GM12873 (cell line): ENCODE data around the gene NFATC1.

Source experiments
- TF ChIP-seq, protein P1 (sequence below): IDR thresholded peaks from 2 replicates; pipeline ENCODE4 v1.5.1; 2012; ENCODE audit warnings: low read depth, mild to moderate bottlenecking, moderate library complexity, low read length, control low read depth; ENCODE audit not compliant: insufficient read depth; ENCODE audit errors: missing control alignments

NFATC1 gene

DNA sequence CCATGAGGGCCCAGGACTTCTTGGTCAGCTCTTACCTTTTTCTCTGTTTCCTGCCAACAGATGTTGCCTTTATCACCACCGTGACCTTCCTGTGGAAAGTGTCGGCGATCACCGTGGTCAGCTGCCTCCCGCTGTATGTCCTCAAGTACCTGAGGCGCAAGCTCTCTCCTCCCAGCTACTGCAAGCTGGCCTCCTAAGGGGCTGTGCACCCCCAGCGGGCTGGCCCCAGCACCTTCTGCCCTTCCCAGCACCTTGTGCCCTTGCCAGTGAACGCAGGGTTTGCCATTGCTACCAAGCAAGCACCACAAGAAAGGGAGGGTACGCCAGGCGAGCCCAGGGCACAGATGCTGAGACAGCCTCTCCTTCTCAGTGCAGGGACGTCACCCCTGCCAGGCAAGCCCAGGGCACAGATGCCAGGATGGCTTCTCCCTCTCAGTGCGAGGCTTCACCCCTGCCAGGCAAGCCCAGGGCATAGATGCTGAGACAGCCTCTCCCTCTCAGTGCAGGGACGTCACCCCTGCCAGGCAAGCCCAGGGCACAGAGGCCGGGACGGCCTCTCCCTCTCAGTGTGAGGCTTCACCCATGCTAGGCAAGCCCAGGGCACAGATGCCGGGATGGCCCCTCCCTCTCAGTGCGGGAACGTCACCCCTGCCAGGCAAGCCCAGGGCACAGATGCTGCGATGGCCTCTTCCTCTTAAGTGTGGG is 18.4 kb upstream of the NFATC1 start:
- TF ChIP-seq, protein P1, sequence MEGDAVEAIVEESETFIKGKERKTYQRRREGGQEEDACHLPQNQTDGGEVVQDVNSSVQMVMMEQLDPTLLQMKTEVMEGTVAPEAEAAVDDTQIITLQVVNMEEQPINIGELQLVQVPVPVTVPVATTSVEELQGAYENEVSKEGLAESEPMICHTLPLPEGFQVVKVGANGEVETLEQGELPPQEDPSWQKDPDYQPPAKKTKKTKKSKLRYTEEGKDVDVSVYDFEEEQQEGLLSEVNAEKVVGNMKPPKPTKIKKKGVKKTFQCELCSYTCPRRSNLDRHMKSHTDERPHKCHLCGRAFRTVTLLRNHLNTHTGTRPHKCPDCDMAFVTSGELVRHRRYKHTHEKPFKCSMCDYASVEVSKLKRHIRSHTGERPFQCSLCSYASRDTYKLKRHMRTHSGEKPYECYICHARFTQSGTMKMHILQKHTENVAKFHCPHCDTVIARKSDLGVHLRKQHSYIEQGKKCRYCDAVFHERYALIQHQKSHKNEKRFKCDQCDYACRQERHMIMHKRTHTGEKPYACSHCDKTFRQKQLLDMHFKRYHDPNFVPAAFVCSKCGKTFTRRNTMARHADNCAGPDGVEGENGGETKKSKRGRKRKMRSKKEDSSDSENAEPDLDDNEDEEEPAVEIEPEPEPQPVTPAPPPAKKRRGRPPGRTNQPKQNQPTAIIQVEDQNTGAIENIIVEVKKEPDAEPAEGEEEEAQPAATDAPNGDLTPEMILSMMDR = no peak

DNA sequence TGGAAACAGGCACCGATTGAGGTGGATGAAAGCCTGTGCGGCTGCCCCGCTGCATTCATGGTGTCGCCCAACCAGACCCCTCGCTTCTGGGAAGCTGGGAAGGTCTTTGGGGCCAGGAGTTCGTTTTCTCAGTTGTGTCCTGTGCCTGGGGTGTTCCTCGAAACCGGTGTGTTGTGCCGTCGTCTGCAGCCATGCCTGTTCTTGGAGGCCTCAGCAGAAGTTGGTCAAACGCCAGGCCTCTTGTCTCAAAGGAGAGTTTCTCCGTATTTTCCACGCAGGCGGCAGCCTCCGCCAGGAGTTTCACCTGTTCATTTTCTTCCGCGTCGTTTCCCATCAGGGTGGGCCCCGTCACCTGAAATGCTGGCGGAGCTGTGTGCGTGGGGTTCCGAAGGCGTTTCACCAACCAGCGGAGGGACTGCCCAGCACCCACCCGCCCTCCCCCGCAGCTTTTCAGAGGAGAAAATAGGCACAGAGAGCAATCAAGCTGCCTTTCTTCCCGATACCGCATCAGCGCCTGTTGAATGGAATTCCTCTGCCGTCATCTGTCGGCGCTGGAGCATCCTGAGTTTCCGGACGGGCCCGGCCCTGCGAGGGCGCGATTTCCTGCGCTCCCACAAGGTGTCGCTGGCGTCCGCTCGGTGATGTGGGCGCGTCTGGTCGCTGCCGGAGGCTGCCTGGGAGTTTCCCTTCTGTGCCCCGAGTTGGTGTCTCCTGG is 17.0 kb upstream of the NFATC1 start:
- TF ChIP-seq, protein P1 = peak; percentile 97

DNA sequence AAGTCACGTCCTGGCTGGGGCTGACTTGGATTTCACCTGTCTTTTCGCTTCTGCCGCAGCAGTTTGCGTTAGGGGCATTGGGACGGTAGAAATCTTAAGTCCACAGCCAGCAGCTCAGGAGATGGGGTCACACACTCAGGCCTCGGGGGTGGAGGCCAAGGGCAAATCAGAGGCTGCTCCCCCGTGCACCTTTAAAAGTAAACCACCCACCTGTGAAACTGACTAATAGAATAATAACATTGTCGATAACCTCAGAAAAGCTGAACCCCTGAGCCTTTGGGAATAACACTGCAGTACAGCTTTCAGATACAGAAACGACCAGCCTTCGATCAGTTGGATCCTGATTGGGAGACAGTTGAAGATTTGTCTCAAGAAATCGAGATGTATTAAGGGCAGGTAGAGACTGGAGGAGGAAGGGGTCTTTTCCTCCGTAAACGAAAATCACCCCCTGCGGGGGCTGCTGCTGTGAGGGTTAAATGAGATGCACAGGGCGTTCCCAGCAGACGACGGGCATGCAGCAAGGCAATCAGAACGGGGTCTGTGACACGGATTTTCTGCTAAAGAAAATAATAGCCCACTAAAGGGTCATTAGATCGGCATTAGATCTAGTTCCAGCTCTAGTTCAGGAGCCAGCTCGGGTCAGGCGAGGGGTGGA is 16.4 kb upstream of the NFATC1 start:
- TF ChIP-seq, protein P1 = no peak

DNA sequence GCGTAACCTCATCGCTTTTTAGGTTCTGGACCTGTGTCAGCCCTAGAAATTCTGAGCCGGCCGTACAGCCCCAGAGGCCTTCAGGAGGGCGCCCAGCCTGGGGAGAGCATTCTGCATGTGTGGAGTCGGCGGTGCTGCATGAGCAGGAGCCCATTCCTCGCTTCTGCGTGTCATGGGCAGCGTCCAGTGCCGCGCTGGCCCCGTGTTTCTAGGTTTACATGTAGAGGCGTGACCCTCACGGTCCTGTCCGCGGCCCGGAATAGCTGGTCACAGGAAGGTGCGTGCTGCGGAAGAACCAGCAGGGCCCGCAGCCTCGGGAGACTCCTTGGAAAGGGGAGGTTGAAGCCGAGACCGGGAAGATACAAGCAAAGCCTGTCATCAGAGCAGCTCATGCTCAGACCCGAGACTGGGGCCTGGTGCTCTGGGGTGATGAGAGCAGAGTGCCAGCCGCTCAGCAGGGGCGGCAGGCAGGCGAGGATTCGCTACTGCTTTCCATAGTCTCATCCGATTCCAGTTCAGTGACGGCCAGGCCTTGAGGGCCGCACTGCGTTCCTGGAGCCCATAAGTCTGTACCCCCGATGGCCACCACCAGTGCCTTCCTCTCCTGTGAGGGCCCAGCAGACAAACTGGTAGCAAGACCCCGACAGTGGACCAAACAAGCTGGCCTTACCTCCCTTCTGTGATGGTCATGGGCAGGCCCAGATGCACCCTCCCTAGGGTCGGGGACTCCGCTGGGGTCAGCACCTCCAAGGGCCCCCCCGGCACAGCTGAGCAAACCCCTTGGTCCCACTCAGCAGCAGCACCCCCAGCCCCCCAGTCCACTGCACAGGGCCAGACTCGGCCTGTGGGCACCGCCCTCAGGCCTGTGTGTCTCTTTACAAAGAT is 15.6 kb upstream of the NFATC1 start:
- TF ChIP-seq, protein P1 = no peak

DNA sequence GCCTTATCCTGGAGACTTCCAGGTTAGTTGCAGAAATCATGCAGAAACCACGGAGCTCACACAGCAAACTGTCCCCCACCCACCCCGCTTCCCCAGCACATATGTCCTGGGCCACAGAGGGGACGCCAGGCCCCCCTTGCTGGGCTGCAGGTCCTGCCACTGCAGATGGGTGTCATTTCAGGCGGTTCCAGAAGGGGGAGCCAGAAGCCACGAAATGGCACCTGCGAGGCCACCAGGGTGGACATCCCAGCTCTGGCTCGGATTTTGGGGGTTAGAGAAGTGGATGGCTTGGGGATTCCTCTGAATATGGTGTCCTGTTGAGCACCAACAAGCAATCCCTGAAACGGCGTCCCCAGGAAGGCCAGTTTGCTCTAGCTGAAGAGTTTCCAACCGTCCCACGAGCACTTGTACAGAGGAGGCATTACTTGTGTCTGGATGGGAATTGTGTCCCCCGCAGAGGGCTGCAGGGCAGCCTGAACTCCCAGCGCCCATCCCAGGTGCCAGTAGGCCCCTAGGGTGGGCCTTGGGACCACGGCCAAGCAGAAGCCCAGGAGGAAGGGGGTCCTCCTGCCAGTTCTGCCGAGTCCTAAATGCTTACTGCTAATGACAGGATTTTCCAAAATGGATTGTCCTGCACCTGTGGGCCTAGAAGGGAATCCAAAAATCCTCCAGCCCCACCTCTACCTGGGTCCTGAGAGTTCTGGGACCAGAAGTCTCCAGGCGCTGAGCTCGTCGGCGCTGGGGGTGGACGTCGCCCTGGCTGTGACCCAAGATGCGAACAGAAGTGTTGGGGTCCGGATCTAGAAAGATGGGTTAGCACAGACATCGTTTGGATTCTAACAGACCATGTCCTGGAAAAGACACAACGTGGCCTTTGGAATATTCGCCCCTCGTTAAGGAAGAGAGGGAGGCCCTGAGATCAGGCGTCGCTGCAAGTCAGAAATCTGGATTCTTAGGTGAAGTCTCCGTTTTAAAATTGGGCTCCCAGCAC is 14.6 kb upstream of the NFATC1 start:
- TF ChIP-seq, protein P1 = peak; percentile 95

DNA sequence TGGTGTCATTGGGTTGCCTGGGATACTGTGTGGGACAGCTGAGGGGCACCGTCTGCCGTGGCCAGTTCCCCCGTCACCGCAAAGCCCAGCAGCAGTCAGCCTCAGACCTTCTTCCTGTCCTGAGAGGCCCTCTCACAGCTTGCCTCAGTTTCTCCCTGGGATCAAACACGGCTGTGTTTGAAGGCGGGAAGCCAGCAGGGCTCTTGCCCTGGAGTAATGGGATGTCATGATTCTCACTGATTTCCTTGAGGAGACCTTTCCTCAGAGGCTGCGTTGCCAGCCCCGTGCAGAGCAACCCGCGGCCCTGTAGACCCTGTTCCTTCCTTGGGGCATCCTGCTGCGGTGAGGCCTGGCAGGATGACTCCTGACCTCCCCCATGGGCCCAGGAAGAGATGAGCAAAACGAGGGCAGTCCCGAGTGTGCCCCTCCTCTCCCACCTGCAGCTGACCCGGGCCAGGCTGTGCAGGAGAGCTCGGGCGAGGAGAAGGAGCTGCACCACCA is 13.9 kb upstream of the NFATC1 start:
- TF ChIP-seq, protein P1 = no peak
